GM21390 (cell line): ENCODE results near the gene MAFG.

ENCODE experiments used
- ATAC-seq: cut with Tn5 transposase; IDR thresholded peaks from one replicate; pipeline ENCODE4 v1.9.1; 2021; ENCODE audit not compliant: unreplicated experiment

The MAFG gene

DNA sequence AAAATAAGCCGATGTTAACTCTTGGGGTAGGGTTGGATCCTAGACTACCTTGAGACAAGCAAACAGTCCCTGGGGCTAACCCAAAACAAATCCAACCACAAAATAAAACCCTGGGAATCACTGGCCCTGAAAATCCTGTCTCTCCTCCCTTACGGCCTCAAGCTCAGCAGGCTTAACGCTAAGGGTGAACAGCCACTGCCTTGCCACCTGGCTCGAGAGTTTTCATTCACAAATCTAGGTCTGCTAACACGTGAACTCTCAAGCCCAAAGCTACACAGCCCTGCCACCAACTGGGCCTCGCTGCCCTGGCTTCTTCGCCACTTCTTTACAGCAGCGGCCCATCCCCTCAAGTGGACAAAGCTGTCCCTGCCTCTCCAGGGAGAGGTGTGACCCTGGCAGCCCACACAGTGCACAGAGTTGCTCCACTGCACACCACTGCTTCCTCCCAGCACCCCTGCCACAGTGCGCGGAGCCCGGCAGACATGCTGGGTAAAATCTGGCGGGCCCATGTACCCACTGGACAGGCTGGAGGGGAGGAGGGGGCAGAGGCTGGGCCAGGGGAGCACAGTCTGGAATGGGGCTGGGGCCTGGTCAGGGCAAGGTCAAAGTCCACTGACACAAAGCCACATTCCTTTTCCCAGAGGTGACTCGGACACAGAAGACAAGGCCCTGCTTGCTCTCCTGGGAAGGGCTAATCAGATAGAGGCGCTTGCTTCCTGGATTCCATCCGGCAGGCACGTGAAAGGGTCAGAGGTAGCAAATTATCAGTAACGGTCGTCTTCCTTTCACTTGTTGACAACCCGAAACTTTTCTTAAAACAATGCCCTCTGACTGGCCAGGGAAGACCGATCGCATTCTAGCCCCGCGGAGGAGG is 17.3 kb downstream of the MAFG start:
- no peak for ATAC-seq

DNA sequence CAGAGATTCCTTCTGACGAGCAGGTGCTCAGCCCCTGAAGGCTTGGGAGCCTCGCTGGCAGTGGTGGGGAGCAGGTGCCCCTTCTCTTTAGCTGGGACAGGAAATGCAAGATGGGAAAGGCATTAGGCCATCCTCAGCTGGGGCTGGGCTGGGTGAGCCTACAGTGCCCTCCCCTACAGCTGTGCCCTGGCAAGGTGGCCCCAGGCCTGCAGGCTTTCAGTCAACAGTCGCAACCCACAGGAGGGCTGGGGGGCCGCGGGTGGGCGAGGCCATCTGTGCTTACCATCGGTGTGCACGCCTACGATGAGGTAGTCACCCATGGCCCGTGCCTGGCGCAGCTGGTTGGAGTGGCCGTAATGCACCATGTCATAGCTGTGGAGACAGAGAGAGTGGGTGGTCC is 18.3 kb downstream of the MAFG start:
- no peak for ATAC-seq

DNA sequence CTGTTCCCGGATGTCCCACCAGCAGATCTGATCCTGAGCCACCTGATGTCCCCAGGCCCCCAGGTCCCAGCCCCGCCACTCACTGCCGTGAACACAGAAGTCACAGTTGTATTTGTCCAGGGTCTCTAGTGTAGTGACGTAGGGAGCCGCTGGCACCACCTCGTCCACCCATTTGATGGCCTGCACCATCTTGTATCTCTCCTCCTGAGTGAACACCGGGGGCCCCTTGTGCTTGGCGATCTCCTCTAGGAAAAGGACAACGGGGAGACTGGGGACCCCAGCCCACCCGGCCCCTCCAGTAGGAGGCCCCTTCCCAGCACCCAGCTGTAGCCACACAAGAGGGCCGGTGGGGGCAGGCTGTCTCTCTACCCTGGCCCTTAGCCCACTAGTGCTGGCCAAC is 18.7 kb downstream of the MAFG start:
- no peak for ATAC-seq

DNA sequence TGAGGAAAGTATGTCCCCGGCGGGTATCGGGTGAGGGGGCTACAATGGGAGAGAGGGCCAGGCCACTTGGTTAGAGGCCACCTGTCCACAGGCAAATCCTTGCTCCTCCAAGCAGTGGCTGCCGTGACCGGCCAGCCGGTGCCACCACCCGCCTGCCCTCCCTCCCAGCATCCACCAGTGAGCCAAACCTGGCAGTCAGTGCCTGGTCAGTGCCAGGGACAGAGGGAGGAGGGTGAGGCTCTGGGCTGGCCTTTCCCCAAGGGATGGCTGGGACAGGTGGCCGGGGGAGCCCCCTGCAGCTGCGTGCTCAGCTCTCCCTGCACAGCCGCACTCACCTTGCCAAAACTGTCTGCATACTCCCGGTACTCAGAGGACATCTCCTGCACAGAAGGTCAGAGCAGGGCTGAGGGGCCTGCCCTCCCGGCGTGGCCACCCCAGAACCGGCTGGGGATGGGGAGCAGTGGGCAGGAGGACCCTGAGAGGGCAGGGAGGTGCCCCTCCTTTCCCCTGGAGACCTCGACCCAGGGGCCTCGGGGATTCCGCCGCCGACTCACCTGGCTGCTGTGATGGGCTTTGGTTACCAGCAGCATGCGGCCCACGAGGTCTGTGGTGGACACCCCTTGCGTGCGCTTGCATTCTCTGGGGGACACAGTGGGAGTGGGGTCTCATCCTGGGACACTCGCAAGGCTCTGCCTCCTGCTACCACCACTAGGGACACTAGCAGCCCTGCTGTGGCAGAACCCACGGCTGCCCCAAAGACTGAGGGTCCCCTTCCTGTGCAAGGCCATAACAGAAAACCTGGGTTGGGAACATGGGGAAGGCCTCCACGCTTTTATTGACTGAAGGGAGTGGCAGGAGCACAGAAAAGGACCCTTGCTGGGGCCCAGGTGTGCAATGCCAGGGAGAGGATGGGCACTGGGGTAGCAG is 20.1 kb downstream of the MAFG start:
- no peak for ATAC-seq

DNA sequence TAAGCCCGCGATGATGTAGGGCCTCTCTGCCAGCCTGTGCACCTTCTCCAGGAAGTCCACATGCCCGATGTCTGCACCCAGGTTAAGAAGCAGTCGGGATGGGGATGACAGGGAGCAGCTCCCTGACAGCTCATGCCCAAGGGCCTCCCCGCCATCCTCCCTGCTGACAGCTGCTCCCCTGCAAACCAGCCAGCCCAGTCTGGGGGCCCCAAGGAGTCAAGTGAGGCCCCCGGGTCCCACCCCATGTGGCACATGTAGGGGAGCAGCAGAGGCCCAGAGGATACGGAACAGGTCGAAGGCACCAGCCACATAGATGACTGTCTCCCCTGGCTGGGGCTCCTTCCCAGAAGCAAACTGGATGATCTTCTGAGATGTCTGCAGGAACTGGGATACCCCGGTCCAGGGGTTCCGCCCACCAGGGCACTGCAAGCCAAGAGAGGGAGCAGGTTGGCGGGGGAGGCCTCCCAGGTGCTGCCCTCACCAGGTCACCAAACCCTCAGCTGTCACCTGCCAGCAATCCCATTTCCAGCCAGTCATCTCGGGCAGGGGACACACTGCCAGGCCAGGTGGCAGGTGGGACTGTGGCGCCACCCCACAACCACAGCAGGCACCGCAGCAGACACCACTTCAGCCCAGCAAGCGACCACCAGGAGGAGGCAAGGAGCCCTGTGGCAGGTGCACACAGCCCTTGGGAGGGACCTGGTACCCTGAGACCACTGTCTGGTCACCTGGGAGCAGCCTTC is 20.9 kb downstream of the MAFG start:
- ATAC-seq: no peak

DNA sequence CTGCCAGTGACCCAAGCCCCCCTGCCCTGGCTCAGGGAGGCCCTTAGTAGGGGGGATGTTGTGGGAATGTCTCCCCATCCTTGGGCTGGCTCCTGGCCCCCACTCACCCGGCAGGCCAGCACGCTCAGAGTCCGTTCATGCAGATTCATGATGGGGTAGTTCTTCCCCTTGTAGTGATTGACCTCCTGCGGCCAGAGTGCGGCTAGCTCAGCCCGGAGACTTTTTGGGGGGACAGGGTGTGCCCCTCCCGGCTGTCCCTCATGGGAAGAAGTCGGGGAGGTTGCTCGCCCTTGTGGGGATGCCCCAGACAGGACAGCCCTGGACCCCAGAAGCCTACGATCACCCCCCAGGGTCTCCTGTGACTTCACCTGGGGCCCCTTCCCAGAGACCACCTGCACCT is 21.5 kb downstream of the MAFG start:
- no peak for ATAC-seq

DNA sequence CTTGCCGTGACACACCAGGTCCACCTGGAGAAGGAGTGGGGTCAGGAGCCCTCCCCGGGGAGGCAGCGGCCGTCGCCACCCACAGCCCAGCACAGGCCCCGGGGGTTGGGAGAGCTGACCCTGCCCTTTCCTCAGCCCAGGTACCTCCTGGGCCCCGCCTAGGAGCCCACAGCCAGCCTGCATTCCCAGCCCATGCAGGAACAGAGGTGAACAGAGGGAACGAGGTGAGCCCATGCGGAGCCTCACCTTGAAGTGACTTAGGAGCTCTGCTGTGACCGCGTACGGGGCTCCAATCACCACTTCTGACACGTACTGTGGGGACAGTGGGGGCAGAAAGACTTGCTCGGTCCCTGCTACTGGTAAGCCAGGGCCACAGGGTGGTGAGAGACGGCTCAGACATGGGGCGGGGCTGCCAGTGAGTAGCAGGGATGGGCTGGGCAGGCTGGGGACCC is 22.1 kb downstream of the MAFG start:
- ATAC-seq: no peak

DNA sequence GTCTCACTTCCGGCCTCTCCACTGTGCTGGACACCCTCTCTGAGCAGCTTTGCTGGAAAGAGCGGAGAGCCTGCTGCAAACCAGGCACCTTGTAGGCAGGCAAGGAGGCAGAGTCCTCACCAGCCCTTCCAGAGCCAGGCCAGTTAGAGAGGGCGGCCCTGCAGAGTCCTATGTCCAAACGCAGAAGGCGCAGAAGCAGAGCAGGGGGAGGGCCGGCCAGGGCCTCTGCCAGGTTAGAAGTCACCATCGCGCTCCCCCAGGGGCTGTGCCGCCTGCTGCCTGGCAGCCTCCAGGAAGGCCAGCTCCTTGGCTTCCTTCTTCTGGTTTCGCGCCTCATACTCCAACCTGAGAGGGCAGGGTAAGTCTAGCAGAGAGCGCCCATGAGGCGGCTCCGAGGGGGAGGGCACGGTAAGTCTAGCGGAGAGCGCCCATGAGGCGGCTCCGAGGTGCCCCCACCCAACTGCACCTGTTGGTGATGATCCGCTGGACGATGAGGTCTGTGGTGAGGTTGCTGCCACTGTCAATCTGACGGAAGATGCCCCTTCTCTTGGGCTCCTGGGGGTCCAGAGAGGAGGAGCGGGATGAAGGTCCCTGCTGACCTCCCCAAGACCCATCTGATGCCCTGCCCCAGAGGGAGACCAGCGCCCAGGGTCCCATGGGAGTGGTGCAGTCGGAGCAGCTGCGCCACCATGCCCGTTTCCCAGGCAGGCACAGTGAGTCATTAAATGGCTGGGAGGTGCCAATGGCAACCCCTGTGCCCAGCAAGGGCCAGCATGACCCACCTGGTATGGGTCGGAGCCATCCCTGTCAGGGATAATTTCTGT is 22.7 kb downstream of the MAFG start:
- ATAC-seq: no peak

DNA sequence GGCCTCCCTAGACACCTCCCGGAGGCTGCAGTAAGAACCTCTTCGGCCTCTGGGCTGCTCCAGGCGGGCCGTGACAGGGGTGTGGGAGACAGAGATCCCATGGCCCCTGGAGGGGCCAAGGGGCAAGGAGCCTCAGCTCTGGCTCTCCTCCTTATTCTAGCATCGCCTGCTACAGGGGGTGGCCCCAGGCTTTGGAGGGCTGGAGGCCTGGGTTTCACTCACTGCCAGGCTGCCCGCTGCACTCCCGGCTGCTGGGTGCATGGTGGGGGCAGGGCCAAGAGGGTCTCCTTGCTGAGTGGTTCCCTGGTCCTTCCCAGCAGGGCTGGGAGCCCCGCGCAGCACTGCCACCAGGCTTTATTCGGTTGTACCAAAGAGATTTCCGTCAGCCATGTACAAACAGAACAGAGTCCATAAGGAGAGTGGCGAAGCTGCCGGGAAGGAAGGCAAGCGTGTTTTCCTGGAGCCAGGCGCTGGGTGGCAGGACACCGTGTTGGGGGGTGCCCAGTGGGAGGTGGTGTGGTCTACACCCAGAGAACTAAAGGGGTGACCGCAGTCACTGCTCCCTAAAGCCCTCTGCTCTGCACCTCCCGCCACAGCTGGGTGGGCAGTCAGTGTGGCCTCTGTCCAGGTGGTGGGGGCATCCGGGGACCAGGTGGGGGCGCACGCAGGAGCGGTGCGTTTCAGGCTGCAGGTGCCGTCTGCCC is 23.5 kb downstream of the MAFG start:
- ATAC-seq: no peak

DNA sequence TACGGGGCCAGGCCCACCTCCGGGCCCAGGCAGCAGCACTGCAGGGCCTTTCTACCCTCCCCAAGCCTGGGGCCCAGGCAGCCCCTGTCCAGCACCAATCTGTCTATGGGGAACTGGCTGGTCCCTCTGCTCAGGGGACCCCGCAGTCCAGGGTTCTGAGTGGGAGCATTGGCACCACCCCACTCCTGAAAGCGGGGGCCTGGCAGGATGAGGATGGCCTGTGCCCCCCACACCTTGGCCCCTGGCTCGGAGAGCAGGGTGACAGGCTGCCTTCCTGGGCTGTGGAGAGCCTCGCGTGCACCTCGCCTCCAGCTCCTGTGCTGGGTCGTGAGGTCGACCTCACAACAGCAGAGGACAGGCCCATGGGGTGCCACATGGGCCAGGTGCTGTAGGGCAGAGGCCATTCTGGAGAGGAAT is 24.1 kb downstream of the MAFG start:
- ATAC-seq: no peak

DNA sequence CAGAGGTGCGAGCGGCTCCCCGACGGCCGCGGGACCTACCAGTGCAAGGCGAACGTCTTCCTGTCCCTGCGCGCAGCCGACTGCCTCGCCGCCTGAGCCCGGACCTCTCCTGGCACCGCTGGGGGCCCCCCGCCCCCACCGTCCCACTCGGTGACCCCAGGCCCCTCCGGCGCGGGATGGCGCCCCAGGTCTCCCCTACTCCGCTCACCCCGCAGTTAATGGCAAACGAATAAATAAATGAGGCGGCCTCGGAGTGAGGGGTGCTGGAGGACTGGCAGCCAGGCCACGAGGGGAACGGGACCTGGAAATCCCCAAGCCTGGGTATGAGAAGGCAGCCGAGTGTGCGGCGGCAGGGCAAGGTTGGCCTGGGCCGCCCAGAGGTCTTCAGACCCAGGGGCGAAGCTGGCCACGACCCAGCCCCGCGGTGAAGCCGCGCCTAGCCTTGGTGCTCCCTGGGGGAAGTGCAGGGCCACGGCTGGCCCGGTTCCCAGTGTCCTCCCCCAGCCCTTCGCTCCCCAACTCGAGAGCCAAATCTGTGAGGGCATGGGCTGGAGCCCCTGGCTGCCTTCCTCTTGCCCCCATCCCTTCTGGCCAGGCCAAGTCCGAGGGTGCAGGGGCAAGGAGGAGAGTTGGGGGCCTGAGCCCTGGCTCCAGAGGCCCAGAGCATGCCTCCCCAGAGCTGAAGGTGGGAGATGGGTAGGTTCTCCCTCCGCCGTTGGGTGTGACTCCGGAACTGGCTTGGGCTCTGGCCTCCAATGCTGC is 24.7 kb downstream of the MAFG start:
- ATAC-seq: no peak

DNA sequence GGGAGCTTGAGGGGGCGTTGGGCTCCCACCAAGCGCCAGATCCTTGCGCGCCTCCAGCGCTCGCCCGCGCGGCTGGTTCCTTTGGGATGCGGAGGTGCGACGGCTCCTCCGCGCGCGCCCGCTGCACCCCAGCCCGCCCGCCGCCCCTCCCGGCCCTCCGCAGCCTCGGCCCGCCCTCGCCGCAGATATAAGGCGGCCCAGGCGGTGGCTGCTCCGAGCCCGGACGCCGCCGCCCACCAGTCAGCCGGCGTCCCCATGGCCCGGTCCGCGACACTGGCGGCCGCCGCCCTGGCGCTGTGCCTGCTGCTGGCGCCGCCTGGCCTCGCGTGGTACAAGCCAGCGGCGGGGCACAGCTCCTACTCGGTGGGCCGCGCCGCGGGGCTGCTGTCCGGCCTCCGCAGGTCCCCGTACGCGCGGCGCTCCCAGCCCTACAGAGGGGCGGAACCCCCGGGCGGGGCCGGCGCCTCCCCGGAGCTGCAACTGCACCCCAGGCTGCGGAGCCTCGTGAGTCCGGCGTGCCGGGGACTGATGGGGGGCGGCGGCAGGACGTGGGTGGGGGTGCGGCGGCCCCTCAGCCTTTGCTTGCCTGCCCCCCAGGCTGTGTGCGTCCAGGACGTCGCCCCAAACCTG is 25.4 kb downstream of the MAFG start, which contains the start of gene NPB:
NPB (plus strand) TSS at position 216 of the 630 bp plus-strand sequence; CDS start at position 256, 40 bp downstream.
- ATAC-seq: no peak

DNA sequence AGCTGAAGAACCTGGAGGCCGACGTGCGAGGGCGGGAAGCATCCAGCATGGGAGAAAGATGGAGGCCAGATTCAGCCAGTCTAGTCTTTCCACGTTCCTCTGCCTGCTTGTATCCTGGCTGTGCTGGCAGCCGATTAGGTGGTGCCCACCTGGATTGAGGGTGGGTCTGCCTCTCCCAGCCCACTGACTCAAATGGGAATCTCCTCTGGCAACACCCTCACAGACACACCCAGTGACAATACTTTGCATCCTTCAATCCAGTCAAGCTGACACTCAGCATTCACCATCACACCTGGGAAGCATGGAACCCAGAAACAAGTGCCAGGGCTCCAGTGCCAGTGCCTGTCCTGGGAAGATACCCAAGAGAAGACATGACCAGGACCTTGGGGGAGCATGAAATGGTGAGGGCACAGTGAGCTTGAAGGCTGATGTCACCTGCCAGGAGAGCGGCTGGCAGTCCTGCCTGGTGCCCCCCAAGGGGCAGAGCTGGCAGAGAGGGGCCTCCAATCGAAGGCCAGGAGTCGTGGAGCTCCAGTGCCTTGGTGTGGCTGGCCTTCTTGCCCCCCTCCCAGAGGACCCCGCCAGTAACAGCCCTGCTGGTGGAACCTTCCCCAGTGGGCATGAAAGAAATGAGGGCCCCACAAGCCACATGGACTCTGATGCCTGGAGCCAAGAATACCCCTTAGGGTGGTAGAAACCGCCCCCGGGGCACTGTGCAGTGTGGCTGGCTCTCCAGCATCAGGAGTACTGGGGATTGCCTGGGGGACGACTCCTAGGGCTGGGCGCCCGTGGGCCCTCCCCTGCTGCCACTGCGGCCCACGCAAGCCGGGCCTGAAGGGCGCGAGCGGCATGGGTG is 26.1 kb downstream of the MAFG start:
- no peak for ATAC-seq

DNA sequence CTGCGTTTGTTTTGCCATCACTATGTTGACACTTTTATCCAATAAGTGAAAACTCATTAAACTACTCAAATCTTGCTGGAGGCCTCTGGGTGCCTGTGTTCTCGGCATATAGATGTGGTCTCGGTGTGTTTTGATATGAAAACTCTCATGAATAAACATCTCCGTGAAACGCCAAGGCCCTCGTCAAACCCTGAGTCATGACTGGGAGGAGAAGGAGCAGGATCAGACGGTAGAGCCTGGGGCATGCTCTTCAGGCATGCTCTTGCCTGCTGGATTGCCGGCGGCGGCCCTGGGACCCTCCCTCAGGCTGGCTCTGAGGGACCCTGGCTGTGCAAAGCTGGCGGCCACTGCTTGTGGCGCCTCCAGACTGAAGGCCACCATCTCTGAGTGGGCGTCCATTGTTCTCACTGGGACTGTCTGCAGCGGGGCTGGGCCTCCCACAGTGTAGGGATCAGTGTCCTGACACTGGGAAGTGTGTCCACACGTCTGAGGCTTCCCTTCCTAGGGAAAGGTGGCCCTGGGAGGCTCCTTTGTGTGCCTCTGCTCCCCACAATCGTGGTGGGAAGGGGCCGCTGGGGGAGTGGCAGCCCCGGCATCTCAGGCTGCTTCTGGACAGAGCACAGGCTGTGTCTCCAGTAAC is 27.2 kb downstream of the MAFG start:
- no peak for ATAC-seq

DNA sequence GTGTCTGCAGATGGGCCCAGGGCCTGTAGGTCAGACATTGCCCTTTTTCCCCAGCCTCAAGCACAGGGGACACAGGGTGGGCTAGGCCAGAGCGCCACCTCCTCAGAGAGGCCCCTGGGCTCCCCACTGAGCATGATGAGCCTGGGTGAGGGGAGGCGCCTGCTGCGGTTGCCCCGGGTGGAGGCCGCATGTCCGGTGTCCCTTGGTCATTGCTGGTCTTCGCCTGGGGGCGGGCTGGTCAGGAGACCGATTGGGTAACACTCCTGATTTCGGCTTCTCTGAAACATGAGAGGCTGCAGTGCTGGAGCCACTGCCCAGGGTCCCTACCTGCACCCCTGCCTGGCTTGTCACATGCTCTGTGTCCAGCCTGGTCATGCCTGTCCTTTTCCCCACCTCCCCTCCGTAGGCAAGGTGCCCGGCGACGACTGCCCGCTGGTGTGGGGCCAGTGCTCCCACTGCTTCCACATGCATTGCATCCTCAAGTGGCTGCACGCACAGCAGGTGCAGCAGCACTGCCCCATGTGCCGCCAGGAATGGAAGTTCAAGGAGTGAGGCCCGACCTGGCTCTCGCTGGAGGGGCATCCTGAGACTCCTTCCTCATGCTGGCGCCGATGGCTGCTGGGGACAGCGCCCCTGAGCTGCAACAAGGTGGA is 27.9 kb downstream of the MAFG start:
- no peak for ATAC-seq

DNA sequence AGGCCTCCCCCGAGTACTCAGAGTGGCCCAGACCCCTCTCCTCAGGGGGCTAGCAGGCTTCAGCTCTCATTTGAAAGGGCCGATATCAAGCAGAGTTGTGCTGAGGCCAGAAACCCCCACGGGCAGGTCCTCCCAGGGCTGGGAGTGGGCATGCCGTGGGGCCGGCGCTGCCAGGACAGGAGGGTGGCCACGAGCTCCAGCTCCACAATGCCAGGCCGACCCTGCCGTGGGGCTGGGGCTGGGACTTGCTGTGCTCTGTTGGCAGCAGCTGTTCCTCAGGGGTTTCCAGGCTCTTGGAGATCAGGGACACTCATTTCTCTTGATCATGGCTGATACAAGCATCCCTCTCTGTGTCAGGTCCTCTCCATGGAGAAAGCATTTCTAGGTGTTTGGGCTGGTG is 28.6 kb downstream of the MAFG start:
- no peak for ATAC-seq
